H7 (cell line): ENCODE data around the gene THAP5. TPM values are rescaled to one million over a fixed set of nuclear protein-coding genes. Genes with fewer than 3 reads are reported as not detected.

Source experiments
- DNase-seq: peaks from one replicate; pipeline ENCODE4 v3.0.0; 2012
- H3K27me3 ChIP-seq: 2 replicates; pipeline ENCODE4 v1.6.0; 2011; ENCODE audit warnings: mild to moderate bottlenecking, low read length; ENCODE audit not compliant: control insufficient read depth, insufficient read depth
- H3K36me3 ChIP-seq: replicated peaks from 2 replicates; pipeline ENCODE4 v1.5.1; 2011; ENCODE audit warnings: low read length; ENCODE audit not compliant: control insufficient read depth, insufficient read depth
- H3K4me3 ChIP-seq: 2 replicates; pipeline ENCODE4 v1.5.1; 2011; ENCODE audit warnings: low read depth, mild to moderate bottlenecking, control low read depth, low read length, moderate library complexity; ENCODE audit not compliant: insufficient read depth
- total RNA-seq: library from RNA; depleted of rRNA; stranded (reverse); fragments of >200 nt; shearing (Covaris generic); gene quantifications from 2 replicates; pipeline ENCODE4 v1.2.3, GENCODE V29; 2014

Gene THAP5
- total RNA-seq, 1 experiment from 2014 or later = 11.9 TPM

- no peaks in the 10 kb centered on the region for H3K36me3 ChIP-seq
- no peaks in the 10 kb centered on the region for H3K27me3 ChIP-seq
- DNase-seq = no peak
- H3K4me3 ChIP-seq = no peak overlapping the region
These were observed 27.1 kb upstream of the THAP5 start for GRCh38 chr7:108596560-108596959.

GRCh38 chr7:108592646-108593201 is 23.2 kb upstream of the THAP5 start:
- Histone ChIP-seq H3K27me3 (no peaks in the 10 kb centered on the region), H3K4me3 (no peak overlapping the region), H3K36me3 (no peaks in the 10 kb centered on the region)
- no peak for DNase-seq

- no peaks in the 10 kb centered on the region for H3K36me3 ChIP-seq
- no peaks in the 10 kb centered on the region for H3K27me3 ChIP-seq
- H3K4me3 ChIP-seq = no peak overlapping the region
- no peak for DNase-seq
These were observed 21.1 kb upstream of the THAP5 start for GRCh38 chr7:108590606-108591005.

GRCh38 chr7:108589874-108590273 is 20.4 kb upstream of the THAP5 start:
- Histone ChIP-seq H3K4me3 (no peak overlapping the region), H3K36me3 (no peaks in the 10 kb centered on the region), H3K27me3 (no peaks in the 10 kb centered on the region)
- no peak for DNase-seq

- no peak overlapping the region for H3K4me3 ChIP-seq
- H3K36me3 ChIP-seq = no peaks in the 10 kb centered on the region
- no peaks in the 10 kb centered on the region for H3K27me3 ChIP-seq
- DNase-seq = no peak
These were observed 19.7 kb upstream of the THAP5 start for GRCh38 chr7:108589199-108589598.

GRCh38 chr7:108586274-108586710 is 16.8 kb upstream of the THAP5 start:
- H3K27me3 ChIP-seq = no peaks in the 10 kb centered on the region
- DNase-seq = no peak

GRCh38 chr7:108585843-108586242 is 16.3 kb upstream of the THAP5 start:
- no peaks in the 10 kb centered on the region for H3K36me3 ChIP-seq
- no peak overlapping the region for H3K4me3 ChIP-seq
- no peak for DNase-seq
- H3K27me3 ChIP-seq = no peaks in the 10 kb centered on the region

More at GRCh38 chr7:108586274-108586710, 16.8 kb upstream of the THAP5 start:
- no peaks in the 10 kb centered on the region for H3K36me3 ChIP-seq
- H3K4me3 ChIP-seq = no peak overlapping the region

- H3K4me3 ChIP-seq = no peak overlapping the region
- H3K36me3 ChIP-seq = no peaks in the 10 kb centered on the region
- no peaks in the 10 kb centered on the region for H3K27me3 ChIP-seq
- DNase-seq = no peak
These were observed 14.7 kb upstream of the THAP5 start for GRCh38 chr7:108584211-108584610.

- H3K4me3 ChIP-seq = no peak overlapping the region
- DNase-seq = peak; percentile 45
- no peaks in the 10 kb centered on the region for H3K27me3 ChIP-seq
- H3K36me3 ChIP-seq = no peaks in the 10 kb centered on the region
These were observed 12.4 kb upstream of the THAP5 start for GRCh38 chr7:108581655-108582491.

- H3K36me3 ChIP-seq = no peaks in the 10 kb centered on the region
- no peak overlapping the region for H3K4me3 ChIP-seq
- DNase-seq = no peak
- no peaks in the 10 kb centered on the region for H3K27me3 ChIP-seq
These were observed 10.8 kb upstream of the THAP5 start for GRCh38 chr7:108580298-108580697.

GRCh38 chr7:108578937-108579336 is 9.4 kb upstream of the THAP5 start:
- no peak overlapping the region for H3K4me3 ChIP-seq
- H3K27me3 ChIP-seq = no peaks in the 10 kb centered on the region
- DNase-seq = no peak
- H3K36me3 ChIP-seq = no peaks in the 10 kb centered on the region

- Histone ChIP-seq H3K4me3 (no peak overlapping the region), H3K36me3 (no peaks in the 10 kb centered on the region; the same call in none of the 2 replicates), H3K27me3 (no peaks in the 10 kb centered on the region)
- no peak for DNase-seq
These were observed 6.6 kb upstream of the THAP5 start for GRCh38 chr7:108576116-108576515.

- no peak for DNase-seq
- no peaks in the 10 kb centered on the region; the same call in none of the 2 replicates for H3K36me3 ChIP-seq
- H3K4me3 ChIP-seq = no peak overlapping the region
- H3K27me3 ChIP-seq = no peaks in the 10 kb centered on the region
These were observed 5.7 kb upstream of the THAP5 start for GRCh38 chr7:108575156-108575555.

GRCh38 chr7:108572480-108572879 is 3.0 kb upstream of the THAP5 start:
- H3K27me3 ChIP-seq = no peaks in the 10 kb centered on the region
- no peak overlapping the region for H3K4me3 ChIP-seq

GRCh38 chr7:108570146-108570755 is 745 bp upstream of the THAP5 start:
- H3K4me3 ChIP-seq = peak overlapping the region; percentile 93
- H3K36me3 ChIP-seq = no peaks in the 10 kb centered on the region; the same call in none of the 2 replicates
- no peaks in the 10 kb centered on the region for H3K27me3 ChIP-seq
- peak; percentile 50 for DNase-seq

More at GRCh38 chr7:108572480-108572879, 3.0 kb upstream of the THAP5 start:
- no peaks in the 10 kb centered on the region; the same call in none of the 2 replicates for H3K36me3 ChIP-seq
- no peak for DNase-seq
